Endothelial cell of umbilical vein (primary cell): ENCODE data around the gene TRAPPC12. TPM values are rescaled to one million over a fixed set of nuclear protein-coding genes. Genes with fewer than 3 reads are reported as not detected.

Experiments used
- BruUV-seq: library from RNA; stranded (reverse); fragments of 400-500 nt; replicated peaks from 2 replicates; lab custom pipeline; 2021; lab: Mats Ljungman, UMichigan
- CTCF ChIA-PET: fragments of 300-600, 350-600 bp; sonication (Branson Sonifier 250); formaldehyde crosslinking; loops from one replicate; lab custom pipeline; 2021; ENCODE audit warnings: antibody characterized with exemption, inconsistent platforms; lab: Charles Lee
- POLR2A ChIA-PET: fragments of 300-600, 350-600 bp; sonication (Branson Sonifier 250); formaldehyde crosslinking; loops from one replicate; lab custom pipeline; 2021; ENCODE audit warnings: antibody characterized with exemption, inconsistent platforms; lab: Charles Lee
- DNase-seq: peaks from one replicate; pipeline ENCODE4 v3.0.0-alpha.2; 2011; ENCODE audit warnings: low read depth, low spot score
- FAIRE-seq: peaks from 2 replicates; lab custom pipeline; 2011; peaks lifted over from hg19 to GRCh38; lab: Jason Lieb, UNC
- H2AFZ ChIP-seq: 2 replicates; pipeline ENCODE4 v1.6.0; 2012; ENCODE audit warnings: low read depth, low read length, control low read depth, inconsistent platforms
- H3K27ac ChIP-seq: 2 replicates; pipeline ENCODE4 v1.5.1; 2011; ENCODE audit warnings: low read depth, mild to moderate bottlenecking, control low read depth, low read length, moderate library complexity; ENCODE audit not compliant: insufficient read depth
- H3K27me3 ChIP-seq, 2 experiments: 2 replicates each; pipeline versions ENCODE4 v1.6.0 to v1.6.1; 2011; ENCODE audit warnings: low read length in 2 of 2, mixed read lengths in 1 of 2; ENCODE audit not compliant: control insufficient read depth in 2 of 2, insufficient read depth in 2 of 2
- H3K36me3 ChIP-seq, 2 experiments: 2 replicates in 1 of 2; 3 replicates in 1 of 2; pipeline ENCODE4 v1.5.1; 2011; ENCODE audit warnings: low read length in 2 of 2, mild to moderate bottlenecking in 1 of 2, moderate library complexity in 1 of 2; ENCODE audit not compliant: control insufficient read depth in 2 of 2, insufficient read depth in 2 of 2; ENCODE audit errors: extremely low read depth in 1 of 2
- H3K4me1 ChIP-seq: 3 replicates; pipeline ENCODE4 v1.5.1; 2011; ENCODE audit warnings: mild to moderate bottlenecking, low read length; ENCODE audit not compliant: control insufficient read depth, insufficient read depth; ENCODE audit errors: extremely low read depth
- H3K4me2 ChIP-seq: 2 replicates; pipeline ENCODE4 v1.6.1; 2011; ENCODE audit warnings: low read length, control low read depth, mixed read lengths; ENCODE audit not compliant: insufficient read depth
- H3K4me3 ChIP-seq, 3 experiments: fragments of 200-600 bp in 1 of 3; sonication (generic), shearing (Covaris generic) in 1 of 3; replicated peaks in 1 of 3; 2 replicates each; pipeline ENCODE4 v1.5.1; 2011 to 2016; ENCODE audit warnings: control low read depth in 3 of 3, low read length in 3 of 3, mild to moderate bottlenecking in 2 of 3, inconsistent platforms in 1 of 3, low read depth in 1 of 3, moderate library complexity in 1 of 3; ENCODE audit not compliant: insufficient read depth in 1 of 3
- H3K79me2 ChIP-seq: 2 replicates; pipeline ENCODE4 v1.6.0; 2012; ENCODE audit warnings: low read length, inconsistent platforms; ENCODE audit not compliant: control insufficient read depth, insufficient read depth
- H3K9ac ChIP-seq: replicated peaks from 2 replicates; pipeline ENCODE3; 2011; ENCODE audit warnings: low read length, control low read depth; ENCODE audit not compliant: insufficient read depth; ENCODE audit errors: extremely low read depth
- H3K9me1 ChIP-seq: replicated peaks from 3 replicates; pipeline ENCODE4 v1.6.0; 2011; ENCODE audit warnings: mild to moderate bottlenecking, low read length; ENCODE audit not compliant: control insufficient read depth, insufficient read depth; ENCODE audit errors: extremely low read depth
- H3K9me3 ChIP-seq: replicated peaks from 2 replicates; pipeline ENCODE4 v1.5.1; 2012; ENCODE audit warnings: low read length, inconsistent platforms; ENCODE audit not compliant: control insufficient read depth, insufficient read depth
- H4K20me1 ChIP-seq: replicated peaks from 2 replicates; pipeline ENCODE3; 2011; ENCODE audit warnings: mild to moderate bottlenecking, low read length; ENCODE audit not compliant: control insufficient read depth, insufficient read depth; ENCODE audit errors: extremely low read depth
- CTCF ChIP-seq, 2 donors: IDR thresholded peaks; 1 replicate in 1 of 2; 2 replicates in 1 of 2; pipeline ENCODE4 v1.5.1; 2011; ENCODE audit warnings: low read length in 2 of 2, mild to moderate bottlenecking in 2 of 2, moderate library complexity in 2 of 2, control low read depth in 1 of 2, inconsistent platforms in 1 of 2, low read depth in 1 of 2; ENCODE audit not compliant: insufficient read depth in 1 of 2; ENCODE audit errors: extremely low read depth in 1 of 2
- EZH2 ChIP-seq: IDR thresholded peaks from 2 replicates; pipeline ENCODE4 v1.6.1; 2012; ENCODE audit warnings: borderline replicate concordance, low read depth, mild to moderate bottlenecking, moderate library complexity, low read length, inconsistent platforms; ENCODE audit not compliant: severe bottlenecking
- GATA2 ChIP-seq: IDR thresholded peaks from 2 replicates; pipeline ENCODE4 v1.7.0; 2011; ENCODE audit warnings: low read depth, mild to moderate bottlenecking, moderate library complexity, mixed read lengths, low read length; ENCODE audit not compliant: insufficient read length, insufficient read depth
- JUN ChIP-seq: IDR thresholded peaks from 2 replicates; pipeline ENCODE4 v1.6.1; 2011; ENCODE audit warnings: borderline replicate concordance, low read depth; ENCODE audit not compliant: insufficient read length, insufficient read depth
- MYC ChIP-seq: IDR thresholded peaks from one replicate; pipeline ENCODE4 v1.6.1; 2011; ENCODE audit warnings: mild to moderate bottlenecking, low read depth, low read length
- POLR2A ChIP-seq: IDR thresholded peaks from 2 replicates; pipeline ENCODE4 v1.6.1; 2012; ENCODE audit warnings: low read depth, mild to moderate bottlenecking, control low read depth, low read length
- dilution Hi-C: fragments of 300-500 bp; cut with MboI; formaldehyde crosslinking; loops from one replicate; pipeline ENCODE4 v1.15.0; 2019; ENCODE audit warnings: low sequenced_read_pairs; ENCODE audit not compliant: extremely low pct_ligation_motif_present
- intact Hi-C: fragments of 100-400 bp; cut with micrococcal nuclease; formaldehyde crosslinking; loops from one replicate; pipeline ENCODE4 v1.10.0; 2022
- polyA plus RNA-seq, 4 experiments: library from polyadenylated mRNA; depleted of rRNA in 3 of 4; stranded (reverse) in 3 of 4; unstranded in 1 of 4; fragments of >200 nt; gene quantifications; 2 replicates each; pipeline versions ENCODE4 v1.2.1 to v1.2.3, GENCODE V29; 2011 to 2012; ENCODE audit warnings: missing spikeins in 1 of 4
- total RNA-seq: library from RNA; stranded (reverse); gene quantifications from 2 replicates; pipeline ENCODE4 v1.2.3, GENCODE V29; 2021
- TF ChIP-seq, protein P1 (sequence below): IDR thresholded peaks from 2 replicates; pipeline ENCODE4 v1.6.1; 2011; ENCODE audit not compliant: insufficient read depth, insufficient read length

TRAPPC12 gene
- total and polyA plus RNA-seq, 2 donors (not counting 3 experiments of a cell fraction or from before 2014, with no cell fraction given), result 47.5 to 81.5 TPM

- POLR2A ChIA-PET, result interaction anchor here (1.7 kb wide), 1 partner anchor 14 kb away, joined by 8 read pairs; no protein-coding TSS in a partner anchor
- DNase-seq (no peak), FAIRE-seq (no peak)
- Histone ChIP-seq H4K20me1 (no peaks in the 10 kb centered on the region), H3K4me3 (no peak overlapping the region), H3K4me2 (no peak overlapping the region), H3K27ac (no peak overlapping the region), H3K36me3 (peaks cover 4 to 9% of the 10 kb centered on the region in 2 experiments), H3K27me3 (no peaks in the 10 kb centered on the region), H3K79me2 (no peaks in the 10 kb centered on the region), H2AFZ (no peak overlapping the region), H3K9me1 (no peaks in the 10 kb centered on the region), H3K4me1 (no peaks in the 10 kb centered on the region), H3K9me3 (no peaks in the 10 kb centered on the region), H3K9ac (no peak overlapping the region)
- BruUV-seq, result no TSS peak
- intact Hi-C loops, result no loop called here
- CTCF ChIA-PET, result interaction anchor here (1.6 to 2.5 kb wide), 4 partner anchors 9 to 42 kb away, joined by 3 to 10 read pairs (median 8); no protein-coding TSS in a partner anchor
- dilution Hi-C loops, result no loop called here
- TF ChIP-seq CTCF (IDR thresholded peaks at IDR 0.05; ENCODE audit: extremely low read depth in 1 of 2, insufficient read depth in 1 of 2, low read depth in 1 of 2, low read length in 2 of 2), result no peak
- no peak for TF ChIP-seq GATA2
- no peak for TF ChIP-seq MYC
- no peak for TF ChIP-seq POLR2A
- TF ChIP-seq JUN, result no peak
- TF ChIP-seq EZH2, result no peak
- TF ChIP-seq, protein P1, sequence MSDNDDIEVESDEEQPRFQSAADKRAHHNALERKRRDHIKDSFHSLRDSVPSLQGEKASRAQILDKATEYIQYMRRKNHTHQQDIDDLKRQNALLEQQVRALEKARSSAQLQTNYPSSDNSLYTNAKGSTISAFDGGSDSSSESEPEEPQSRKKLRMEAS, result no peak
Observed at GRCh38 chr2:3504741-3505140, 125.2 kb downstream of the TRAPPC12 start.
